Cardiac fibroblast (primary cell): ENCODE data around the gene SULT4A1.
"Not testable (repeated sequence)": the region's sequence is repeated elsewhere in the genome, so short reads cannot be mapped to it uniquely, and the experiment has no call there.

Experiments
- DNase-seq, 2 donors: peaks; one replicate each; pipeline versions ENCODE4 v3.0.0 to v3.0.0-alpha.2; 2010; ENCODE audit warnings: low read depth in 2 of 2
- H3K4me3 ChIP-seq, 2 donors: replicated peaks in 1 of 2; 1 replicate in 1 of 2; 2 replicates in 1 of 2; pipeline ENCODE4 v1.5.1; 2011; ENCODE audit warnings: low read depth in 2 of 2, low read length in 2 of 2, mild to moderate bottlenecking in 2 of 2, moderate library complexity in 1 of 2
- TF ChIP-seq, protein P1 (sequence below): IDR thresholded peaks from one replicate; pipeline ENCODE4 v1.5.1; 2011; ENCODE audit warnings: low read depth, mild to moderate bottlenecking, low read length, inconsistent platforms

SULT4A1 gene

DNA sequence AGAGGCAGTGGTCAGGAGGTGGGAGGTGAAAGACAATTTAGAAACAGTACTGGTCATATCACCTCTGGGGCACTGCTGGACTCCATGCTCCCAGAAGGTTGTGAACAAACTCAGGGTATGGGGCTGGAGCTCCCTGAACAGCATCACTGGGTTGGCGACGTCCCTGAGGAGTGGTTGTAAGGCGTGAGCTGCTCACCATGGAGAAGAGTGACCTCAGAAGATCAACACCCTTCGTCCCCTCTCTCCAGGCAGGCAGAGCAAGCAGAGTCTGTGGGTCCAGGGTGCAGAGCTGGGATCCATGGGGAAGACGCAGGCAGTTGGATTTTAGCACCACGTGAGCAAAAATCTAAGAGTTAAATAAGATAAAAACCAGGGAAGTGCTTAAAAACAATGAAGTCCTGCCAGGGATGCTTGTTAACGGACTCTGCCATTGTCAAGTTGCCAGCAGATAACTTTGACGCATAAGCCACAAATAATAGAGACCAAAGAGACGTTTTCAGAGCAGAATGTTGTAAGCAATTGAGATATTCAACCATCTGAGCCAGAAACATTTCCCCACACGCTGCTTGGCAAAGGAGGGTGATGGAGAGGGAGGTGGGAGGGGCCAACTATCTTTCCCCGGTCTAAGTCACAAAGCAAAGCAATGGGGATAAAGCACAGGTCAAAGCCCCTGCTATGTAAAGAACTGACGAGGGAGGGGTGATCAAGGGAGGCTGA, 15.9 kb upstream of the SULT4A1 start:
- DNase-seq: peak in 1 of 2 donors; percentile 79
- H3K4me3 ChIP-seq: no peak overlapping the region
- TF ChIP-seq, protein P1, sequence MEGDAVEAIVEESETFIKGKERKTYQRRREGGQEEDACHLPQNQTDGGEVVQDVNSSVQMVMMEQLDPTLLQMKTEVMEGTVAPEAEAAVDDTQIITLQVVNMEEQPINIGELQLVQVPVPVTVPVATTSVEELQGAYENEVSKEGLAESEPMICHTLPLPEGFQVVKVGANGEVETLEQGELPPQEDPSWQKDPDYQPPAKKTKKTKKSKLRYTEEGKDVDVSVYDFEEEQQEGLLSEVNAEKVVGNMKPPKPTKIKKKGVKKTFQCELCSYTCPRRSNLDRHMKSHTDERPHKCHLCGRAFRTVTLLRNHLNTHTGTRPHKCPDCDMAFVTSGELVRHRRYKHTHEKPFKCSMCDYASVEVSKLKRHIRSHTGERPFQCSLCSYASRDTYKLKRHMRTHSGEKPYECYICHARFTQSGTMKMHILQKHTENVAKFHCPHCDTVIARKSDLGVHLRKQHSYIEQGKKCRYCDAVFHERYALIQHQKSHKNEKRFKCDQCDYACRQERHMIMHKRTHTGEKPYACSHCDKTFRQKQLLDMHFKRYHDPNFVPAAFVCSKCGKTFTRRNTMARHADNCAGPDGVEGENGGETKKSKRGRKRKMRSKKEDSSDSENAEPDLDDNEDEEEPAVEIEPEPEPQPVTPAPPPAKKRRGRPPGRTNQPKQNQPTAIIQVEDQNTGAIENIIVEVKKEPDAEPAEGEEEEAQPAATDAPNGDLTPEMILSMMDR: no peak

DNA sequence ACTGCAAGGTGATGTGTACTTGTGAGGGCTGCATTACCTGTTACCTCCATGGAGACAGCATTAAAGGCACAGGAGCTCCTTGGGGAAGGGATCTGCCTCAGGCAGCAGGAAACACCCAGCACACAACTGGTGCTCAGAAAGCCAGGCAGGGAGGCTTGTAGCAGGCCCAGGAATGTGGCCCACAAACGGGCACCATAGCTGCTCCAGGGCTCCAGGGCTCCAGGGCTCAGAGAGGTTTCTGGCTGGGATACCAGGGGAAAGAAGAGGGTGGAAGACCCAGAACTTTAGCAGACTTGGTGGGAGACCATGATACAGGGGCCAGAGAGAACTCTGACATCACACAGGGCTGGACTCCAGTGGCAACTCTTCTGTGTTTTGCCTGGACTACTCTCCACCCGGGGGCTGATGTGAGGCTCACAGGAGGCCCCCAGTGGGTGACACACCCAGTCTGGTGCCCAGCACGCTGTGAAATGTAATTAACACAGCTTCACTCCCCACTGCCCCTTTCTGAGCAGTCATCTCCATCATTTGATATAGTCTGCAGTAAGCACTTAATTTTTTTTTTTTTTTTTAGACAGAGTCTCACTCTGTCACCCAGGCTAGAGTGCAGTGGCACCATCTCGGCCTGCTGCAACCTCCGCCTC, 14.7 kb upstream of the SULT4A1 start:
- DNase-seq: no peak
- H3K4me3 ChIP-seq: no peak overlapping the region
- TF ChIP-seq, protein P1: no peak

DNA sequence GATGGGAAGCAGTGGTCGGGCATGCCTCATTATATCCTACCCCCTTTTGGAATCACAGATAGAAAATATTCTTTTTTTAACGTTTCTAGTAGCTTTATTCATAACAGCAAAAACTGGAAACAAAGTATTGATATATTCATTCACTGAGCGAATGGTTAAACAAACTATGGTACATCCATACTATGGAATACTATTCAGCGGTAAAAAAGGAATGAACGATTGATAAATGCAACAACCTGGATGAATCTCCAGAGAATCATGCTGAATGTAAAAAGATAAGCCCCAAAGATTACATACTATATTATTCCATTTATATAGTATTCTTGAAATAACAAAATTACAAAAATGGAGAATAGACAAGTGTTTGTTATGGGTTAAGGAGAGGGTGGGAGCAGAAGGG, 7.5 kb upstream of the SULT4A1 start:
- H3K4me3 ChIP-seq: no peak overlapping the region
- no peak for DNase-seq
- TF ChIP-seq, protein P1: no peak

DNA sequence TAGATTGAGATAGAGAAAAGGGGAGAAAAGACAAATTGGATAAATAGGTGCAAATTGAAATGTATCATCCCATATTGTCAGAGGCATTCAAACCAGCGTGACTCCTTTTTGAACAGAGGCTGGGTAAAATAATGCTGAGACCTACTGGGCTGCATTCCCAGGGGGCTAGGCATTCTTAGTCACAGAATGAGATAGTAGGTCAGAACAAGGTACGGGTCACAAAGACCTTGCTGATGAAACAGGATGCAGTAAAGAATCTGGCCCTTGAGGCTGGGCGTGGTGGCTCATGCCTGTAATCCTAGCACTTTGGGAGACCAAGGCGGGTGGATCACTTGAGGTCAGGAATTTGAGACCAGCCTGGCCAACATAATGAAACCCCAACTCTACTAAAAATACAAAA, 6.7 kb upstream of the SULT4A1 start:
- not testable (repeated sequence) for H3K4me3 ChIP-seq, DNase-seq

DNA sequence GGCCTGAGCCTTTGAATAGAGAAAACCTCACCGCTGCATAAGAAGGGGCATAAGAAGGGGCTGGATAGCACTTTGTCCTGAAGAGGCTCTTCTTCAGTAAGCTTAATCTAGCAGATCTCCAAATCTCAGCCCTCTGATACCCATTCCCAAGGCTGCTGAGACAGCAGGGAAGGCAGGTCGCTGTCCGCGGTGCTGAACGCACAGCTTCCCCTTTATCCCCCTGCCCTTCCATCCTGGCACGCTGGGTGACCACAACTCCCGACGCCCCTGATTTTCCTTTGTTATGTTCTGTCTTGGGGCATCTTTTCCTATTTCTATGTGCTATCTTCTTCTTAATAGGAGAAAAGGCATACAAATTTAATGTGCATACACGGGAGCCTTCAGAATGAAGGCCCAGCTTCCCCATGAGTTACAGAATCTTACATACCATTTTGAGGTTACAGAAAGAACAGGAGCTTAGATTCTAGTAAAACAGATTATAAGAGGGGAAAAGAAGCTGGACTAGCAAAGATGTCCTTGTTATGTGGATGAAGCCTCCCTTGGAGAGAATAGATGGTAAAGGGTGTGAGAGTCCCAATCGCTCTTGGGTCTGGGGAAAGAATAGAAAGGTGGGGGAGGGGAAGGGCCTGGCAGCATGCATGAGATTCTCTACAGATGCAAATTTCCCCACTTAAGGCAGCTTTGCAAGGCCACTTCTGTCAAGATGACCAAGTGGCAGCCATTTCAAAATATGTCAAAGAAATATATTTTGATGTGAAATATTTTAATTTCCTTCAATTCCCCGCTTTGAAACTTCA, 5.7 kb upstream of the SULT4A1 start:
- TF ChIP-seq, protein P1: no peak
- peak; percentile 56 to 57 for DNase-seq
- no peak overlapping the region for H3K4me3 ChIP-seq

DNA sequence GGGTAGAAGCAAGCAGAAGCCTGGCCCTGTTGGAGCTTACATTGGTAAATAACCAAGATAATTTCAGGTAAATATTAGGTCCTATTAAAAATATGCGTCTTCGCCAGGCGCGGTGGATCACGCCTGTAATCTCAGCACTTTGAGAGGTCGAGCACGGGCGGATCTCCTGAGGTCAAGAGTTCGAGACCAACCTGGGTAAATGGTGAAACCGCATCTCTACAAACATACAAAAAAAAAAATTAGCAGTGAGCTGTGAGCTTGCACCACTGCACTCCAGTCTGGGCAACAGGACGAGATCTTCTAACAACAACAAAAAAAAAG, 529 bp upstream of the SULT4A1 start:
- DNase-seq: no peak
- TF ChIP-seq, protein P1: no peak
- H3K4me3 ChIP-seq: no peak overlapping the region

DNA sequence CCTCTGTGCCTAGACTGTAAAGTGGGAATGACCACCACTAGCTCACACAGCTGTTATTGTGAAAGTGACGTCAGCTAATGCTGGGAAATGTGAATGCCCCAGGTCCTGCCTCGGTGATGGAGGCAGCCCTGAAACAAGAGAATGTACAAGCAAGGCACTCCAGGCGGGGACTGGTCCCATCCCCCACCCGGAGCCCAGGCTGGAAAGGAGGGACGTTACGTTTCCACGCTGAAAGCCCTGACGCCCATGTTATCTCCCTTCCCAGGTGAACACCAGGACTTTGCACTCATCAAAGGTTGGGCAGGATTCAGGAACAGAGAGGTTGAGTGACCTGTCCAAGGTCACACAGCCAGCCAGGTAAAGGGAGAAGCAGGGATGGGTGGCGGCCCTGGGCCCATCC, 784 bp downstream of the SULT4A1 start:
- H3K4me3 ChIP-seq: peak overlapping the region; percentile 28 to 36
- TF ChIP-seq, protein P1: no peak
- peak; percentile 3 to 26 for DNase-seq
